22Rv1 (cell line): ENCODE results near the gene CMPK2.

Experiments
- H3K27ac ChIP-seq: fragments of 450-650 bp; 2 replicates; pipeline ENCODE4 v1.5.1; 2017
- ZFX ChIP-seq: fragments of 450-650 bp; IDR thresholded peaks from 2 replicates; pipeline ENCODE4 v1.6.1; 2017; ENCODE audit warnings: antibody characterized with exemption, borderline replicate concordance
- TF ChIP-seq, protein P1 (sequence below): fragments of 450-650 bp; IDR thresholded peaks from 2 replicates; pipeline ENCODE4 v1.5.1; 2017; ENCODE audit warnings: mild to moderate bottlenecking

The CMPK2 gene

DNA sequence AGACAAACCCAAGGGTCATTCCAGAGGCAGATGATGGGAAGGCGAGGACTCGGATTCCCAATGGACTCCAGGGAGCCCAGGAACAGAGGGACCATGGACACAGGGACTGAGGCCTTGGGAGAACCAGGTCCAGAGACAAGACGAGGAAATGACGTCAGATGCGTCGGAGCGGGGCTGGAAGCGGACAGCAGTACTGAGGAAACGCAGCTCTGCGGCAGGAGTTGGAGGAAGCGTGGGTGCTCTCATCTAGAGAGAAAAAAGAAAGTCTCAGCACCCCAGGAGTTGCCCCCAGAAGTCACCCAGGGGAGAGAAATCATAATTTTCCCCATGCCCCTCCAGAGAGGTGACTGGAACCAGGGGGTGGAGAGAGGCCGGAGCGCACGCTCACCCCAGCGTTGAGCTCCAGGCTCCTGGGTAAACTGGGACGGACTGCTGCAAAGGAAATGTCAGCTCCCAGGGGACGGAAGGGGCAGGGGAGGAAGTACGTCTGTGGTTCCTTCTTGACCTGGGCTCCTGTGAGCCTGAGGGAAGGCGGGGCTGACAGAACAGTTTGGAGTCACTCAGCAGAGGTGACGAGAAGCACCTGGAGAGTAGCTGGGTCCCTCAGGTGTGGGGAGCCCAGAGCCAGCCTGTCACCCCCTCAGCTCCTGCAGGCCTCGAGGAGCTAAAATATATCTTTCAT lies 44.7 kb downstream of the CMPK2 start:
- no peak for TF ChIP-seq ZFX
- TF ChIP-seq, protein P1, sequence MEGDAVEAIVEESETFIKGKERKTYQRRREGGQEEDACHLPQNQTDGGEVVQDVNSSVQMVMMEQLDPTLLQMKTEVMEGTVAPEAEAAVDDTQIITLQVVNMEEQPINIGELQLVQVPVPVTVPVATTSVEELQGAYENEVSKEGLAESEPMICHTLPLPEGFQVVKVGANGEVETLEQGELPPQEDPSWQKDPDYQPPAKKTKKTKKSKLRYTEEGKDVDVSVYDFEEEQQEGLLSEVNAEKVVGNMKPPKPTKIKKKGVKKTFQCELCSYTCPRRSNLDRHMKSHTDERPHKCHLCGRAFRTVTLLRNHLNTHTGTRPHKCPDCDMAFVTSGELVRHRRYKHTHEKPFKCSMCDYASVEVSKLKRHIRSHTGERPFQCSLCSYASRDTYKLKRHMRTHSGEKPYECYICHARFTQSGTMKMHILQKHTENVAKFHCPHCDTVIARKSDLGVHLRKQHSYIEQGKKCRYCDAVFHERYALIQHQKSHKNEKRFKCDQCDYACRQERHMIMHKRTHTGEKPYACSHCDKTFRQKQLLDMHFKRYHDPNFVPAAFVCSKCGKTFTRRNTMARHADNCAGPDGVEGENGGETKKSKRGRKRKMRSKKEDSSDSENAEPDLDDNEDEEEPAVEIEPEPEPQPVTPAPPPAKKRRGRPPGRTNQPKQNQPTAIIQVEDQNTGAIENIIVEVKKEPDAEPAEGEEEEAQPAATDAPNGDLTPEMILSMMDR, result no peak
- no peak overlapping the region for H3K27ac ChIP-seq

GRCh38 chr2:6820236-6820635 lies 45.5 kb downstream of the CMPK2 start:
- TF ChIP-seq, protein P1, result no peak
- TF ChIP-seq ZFX, result no peak
- H3K27ac ChIP-seq, result no peak overlapping the region

DNA sequence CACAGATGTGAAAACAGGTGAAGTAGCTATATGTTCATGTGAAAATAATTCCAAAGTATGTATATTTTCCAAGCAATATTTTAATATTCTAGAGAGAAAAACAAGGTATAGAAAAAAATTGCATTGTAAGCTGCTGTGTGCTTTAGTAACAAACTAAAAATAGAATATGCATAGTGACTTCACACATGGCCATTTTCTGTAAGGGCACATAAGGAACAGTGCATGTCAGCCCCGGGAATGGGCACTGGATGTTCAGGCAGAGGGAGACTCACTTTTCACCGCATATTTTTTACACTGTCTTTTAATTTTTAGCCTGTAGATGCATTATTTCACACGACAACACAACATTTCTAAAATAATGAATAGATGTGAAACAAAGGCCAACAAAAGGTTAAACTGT lies 46.0 kb downstream of the CMPK2 start:
- TF ChIP-seq, protein P1, result no peak
- TF ChIP-seq ZFX, result no peak
- H3K27ac ChIP-seq, result no peak overlapping the region

- TF ChIP-seq, protein P1, result no peak
- TF ChIP-seq ZFX, result no peak
- no peak overlapping the region for H3K27ac ChIP-seq
These were observed 47.7 kb downstream of the CMPK2 start for GRCh38 chr2:6818012-6818411.

- no peak for TF ChIP-seq ZFX
- TF ChIP-seq, protein P1, result no peak
- no peak overlapping the region for H3K27ac ChIP-seq
These were observed 50.8 kb downstream of the CMPK2 start for GRCh38 chr2:6814869-6815268.

DNA sequence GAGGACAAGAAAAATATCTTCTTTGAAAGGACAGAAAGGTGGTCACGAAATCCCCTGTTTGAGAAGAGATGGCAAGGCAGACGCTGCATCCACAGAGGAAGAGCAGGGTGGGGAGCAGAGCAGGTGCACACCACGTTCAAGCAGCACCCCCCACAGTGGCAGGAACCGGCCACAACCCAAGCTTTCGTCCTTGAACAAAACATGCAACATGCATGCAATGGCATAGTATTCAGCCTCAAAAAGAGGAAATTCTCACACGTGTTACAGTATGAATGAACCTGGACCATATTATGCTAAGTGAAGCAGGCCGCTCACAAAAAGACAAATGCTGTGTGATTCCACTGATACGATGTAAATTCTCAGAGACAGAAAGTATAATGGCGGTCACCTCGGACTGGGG lies 51.4 kb downstream of the CMPK2 start:
- H3K27ac ChIP-seq, result no peak overlapping the region
- no peak for TF ChIP-seq ZFX
- TF ChIP-seq, protein P1, result no peak

DNA sequence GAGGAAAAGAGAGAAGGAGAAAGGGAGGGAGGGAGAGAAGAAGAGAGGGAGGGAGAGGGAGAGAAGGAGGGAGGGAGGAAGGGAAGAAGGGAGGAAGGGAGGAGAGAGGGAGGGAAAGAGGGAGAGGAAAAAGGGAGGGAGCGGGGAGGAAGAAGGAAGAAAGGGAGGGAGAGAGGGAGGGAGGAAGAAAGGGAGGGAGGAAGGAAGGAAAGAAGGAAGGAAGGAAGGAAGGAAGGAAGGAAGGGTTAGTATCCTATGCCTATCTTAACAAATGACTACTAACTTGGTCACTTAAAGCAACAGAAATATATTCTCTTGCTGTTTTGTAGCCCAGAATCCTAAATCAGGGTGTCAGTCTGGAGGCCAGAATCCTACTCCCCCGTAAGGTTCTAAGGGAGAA lies 52.1 kb downstream of the CMPK2 start:
- no peak overlapping the region for H3K27ac ChIP-seq
- TF ChIP-seq, protein P1, result no peak
- no peak for TF ChIP-seq ZFX
